Heart right ventricle (tissue), 16 donors: ENCODE results near the gene CHAF1B. TPM values are rescaled to one million over a fixed set of nuclear protein-coding genes. Genes with fewer than 3 reads are reported as not detected.
"Not testable (repeated sequence)": the region's sequence is repeated elsewhere in the genome, so short reads cannot be mapped to it uniquely, and the experiment has no call there.

ENCODE experiments used
- ATAC-seq, 8 donors: fragments of 200-7000 bp; cut with Tn5 transposase; one replicate each; pipeline ENCODE4 v1.9.1; 2020; ENCODE audit warnings: mild to moderate bottlenecking in 8 of 8, moderate library complexity in 8 of 8, moderate number of reproducible peaks in 1 of 8
- DNase-seq, 2 donors: peaks; one replicate each; pipeline ENCODE4 v3.0.0-alpha.2; 2020
- H3K27ac ChIP-seq, 10 donors: fragments of 200-600 bp; sonication (generic) in 2 of 10; one replicate each; pipeline versions ENCODE4 v1.5.0 to v1.8.0; 2020 to 2022; ENCODE audit warnings: mild to moderate bottlenecking in 3 of 10
- H3K27me3 ChIP-seq, 7 donors: fragments of 200-600 bp; one replicate each; pipeline ENCODE4 v1.8.0; 2021 to 2022; ENCODE audit warnings: mild to moderate bottlenecking in 2 of 7
- H3K36me3 ChIP-seq, 9 donors: fragments of 200-600 bp; sonication (generic) in 1 of 9; one replicate each; pipeline versions ENCODE4 v1.5.0 to v1.8.0; 2020 to 2022; ENCODE audit warnings: mild to moderate bottlenecking in 2 of 9
- H3K4me1 ChIP-seq, 9 donors: fragments of 200-600 bp; sonication (generic) in 1 of 9; one replicate each; pipeline versions ENCODE4 v1.5.0 to v1.8.0; 2020 to 2022; ENCODE audit warnings: mild to moderate bottlenecking in 4 of 9
- H3K4me3 ChIP-seq, 10 donors: fragments of 200-600 bp; sonication (generic) in 2 of 10; one replicate each; pipeline versions ENCODE4 v1.5.0 to v1.8.0; 2020 to 2022; ENCODE audit warnings: mild to moderate bottlenecking in 7 of 10, moderate library complexity in 2 of 10
- H3K9me3 ChIP-seq, 11 donors: fragments of 200-600 bp in 10 of 11; sonication (generic) in 2 of 11; one replicate each; pipeline versions ENCODE4 v1.5.0 to v1.8.0; 2013 to 2022; ENCODE audit warnings: mild to moderate bottlenecking in 2 of 11, control low read depth in 1 of 11, moderate library complexity in 1 of 11
- CTCF ChIP-seq, 9 donors: fragments of 200-600 bp; sonication (generic) in 2 of 9; IDR thresholded peaks; one replicate each; pipeline versions ENCODE4 v1.5.0 to v1.8.0; 2021 to 2022; ENCODE audit warnings: antibody characterized with exemption in 9 of 9, mild to moderate bottlenecking in 5 of 9, moderate library complexity in 1 of 9
- WGBS, 2 donors: extraction: QIAGEN DNeasy Blood & Tissue Kit; methylation state at CpG; one replicate each; pipeline ENCODE4 v1.1.7; 2013; ENCODE audit warnings: inconsistent platforms in 1 of 2; 5-methylcytosine and 5-hydroxymethylcytosine counted together
- intact Hi-C, 10 donors: fragments of 100-400 bp; cut with DNase I; formaldehyde crosslinking; loops; one replicate each; pipeline versions ENCODE4 v1.11.1 to v1.14.2; 2022
- polyA plus RNA-seq, 2 donors: library from polyadenylated mRNA; stranded (reverse); fragments of 200-250 nt; gene quantifications; one replicate each; pipeline ENCODE4 v1.2.3, GENCODE V29; 2013
- total RNA-seq, 10 donors: library from RNA; stranded (reverse); fragmentation: NEBNext Ultra II Directional in 3 of 10; extraction: Animal tissue kit (Norgen Biotek cat#: 25700) in 3 of 10; gene quantifications; one replicate each; pipeline versions ENCODE4 v1.2.1 to v1.2.4, GENCODE V29; 2021 to 2023
- donor health status: Arrhythmogenic right ventricular cardiomyopathy.
- donor health status: ischemic (EF 13 %, LVEDD 7.1; RV severe dilation, severe dysfunction).
- donor health status: healthy with polysubstance abuse.
- donor health status: DM: no; HTN: yes; CAD: no.
- donor health status: DM: no; HTN: no; CAD: no.
- donor health status: ischemic (EF 25% LVEDD 6.9; RV normal size, moderate dysfunction).
- donor health status: ischemic (EF 25% LVEDD 5.7; RV mildly dilated, moderate dysfunction).
- donor health status: healthy.
- donor health status: DM: yes; HTN: yes; CAD: no.
- donor health status: Ischemic cardiomyopathy.
- donor health status: ischemic (EF 35%, LVEDD 5.7; RV mildly dilated, moderate dysfunction).
- donor health status: nonischemic (EF 11% LVEDD 7.7; RV severe dilation, severe dysfunction).
- donor health status: DM: yes; HTN: yes; CAD: no.
- donor health status: PGD.
- donor health status: ischemic (EF 29% LVEDD 5.4; RV normal size, mild dysfunction).
- donor health status: nonischemic (EF 23%, LVEDD 6.1; RV moderate dilation, normal function).

Gene CHAF1B
- total and polyA plus RNA-seq, 12 donors: 0.24 to 1.3 (median 0.48) TPM

- no peaks in the 10 kb centered on the region for H3K27me3 ChIP-seq
- peaks cover 0 to 27% (median 0%) of the 10 kb centered on the region in 9 donors for H3K36me3 ChIP-seq
- TF ChIP-seq CTCF (IDR thresholded peaks at IDR 0.05): no peak
- no peak for DNase-seq
- no peak overlapping the region for H3K4me3 ChIP-seq
- intact Hi-C loops: no loop called here
- no peaks in the 10 kb centered on the region for H3K4me1 ChIP-seq
- no peak for ATAC-seq
- WGBS, 2 donors: 89 to 90% methylated on average over 4 of the region's 4 CpGs
- H3K27ac ChIP-seq: no peak overlapping the region
- no peaks in the 10 kb centered on the region for H3K9me3 ChIP-seq
Measured at GRCh38 chr21:36396971-36397370, 11.8 kb downstream of the CHAF1B start.

- Histone ChIP-seq H3K4me1 (no peaks in the 10 kb centered on the region), H3K27me3 (no peaks in the 10 kb centered on the region), H3K36me3 (peaks cover 0 to 30% (median 0%) of the 10 kb centered on the region in 9 donors), H3K9me3 (no peaks in the 10 kb centered on the region), H3K27ac (no peak overlapping the region), H3K4me3 (no peak overlapping the region)
- WGBS, 2 donors: 90 to 94% methylated on average over 5 of the region's 5 CpGs
- intact Hi-C loops: no loop called here
- TF ChIP-seq CTCF (IDR thresholded peaks at IDR 0.05): no peak
- DNase-seq: no peak
- ATAC-seq: no peak
Measured at GRCh38 chr21:36397606-36398005, 12.4 kb downstream of the CHAF1B start.

GRCh38 chr21:36399736-36400135 is 14.5 kb downstream of the CHAF1B start:
- intact Hi-C loops, H3K9me3 ChIP-seq, H3K27me3 ChIP-seq, DNase-seq, H3K4me3 ChIP-seq, H3K27ac ChIP-seq, ATAC-seq, H3K4me1 ChIP-seq: not testable (repeated sequence)
- 97 to 99% methylated on average over 9 of the region's 9 CpGs for WGBS, 2 donors
- H3K36me3 ChIP-seq: peaks cover 0 to 32% (median 0%) of the 10 kb centered on the region in 9 donors

GRCh38 chr21:36400719-36401118 is 15.5 kb downstream of the CHAF1B start:
- 86 to 89% methylated on average over 8 of the region's 8 CpGs for WGBS, 2 donors
- Histone ChIP-seq H3K4me3 (no peak overlapping the region), H3K4me1 (no peaks in the 10 kb centered on the region), H3K27ac (no peak overlapping the region), H3K36me3 (peaks cover 0 to 30% (median 0%) of the 10 kb centered on the region in 9 donors), H3K9me3 (no peaks in the 10 kb centered on the region), H3K27me3 (no peaks in the 10 kb centered on the region)
- ATAC-seq (no peak), DNase-seq (no peak)
- intact Hi-C loops: no loop called here
- no peak for TF ChIP-seq CTCF (IDR thresholded peaks at IDR 0.05)

- H3K27me3 ChIP-seq: no peaks in the 10 kb centered on the region
- no peak overlapping the region for H3K4me3 ChIP-seq
- no peak overlapping the region for H3K27ac ChIP-seq
- H3K36me3 ChIP-seq: peaks cover 0 to 40% (median 0%) of the 10 kb centered on the region in 9 donors
- ATAC-seq: no peak
- DNase-seq: no peak
- H3K9me3 ChIP-seq: no peaks in the 10 kb centered on the region
- no peaks in the 10 kb centered on the region for H3K4me1 ChIP-seq
- TF ChIP-seq CTCF (IDR thresholded peaks at IDR 0.05): no peak
- 93 to 98% methylated on average over 1 of the region's 1 CpG for WGBS, 2 donors
- intact Hi-C loops: no loop called here
Measured at GRCh38 chr21:36402339-36402738, 17.1 kb downstream of the CHAF1B start.
